HepG2 (cell line): Measurements from ENCODE around the gene ZNF773. TPM values are rescaled to one million over a fixed set of nuclear protein-coding genes. Genes with fewer than 3 reads are reported as not detected.

Experiments
- ATF7 ChIP-seq, 2 experiments: fragments of 450-650 bp in 1 of 2; sonication (generic) in 1 of 2; formaldehyde crosslinking in 1 of 2; IDR thresholded peaks; 2 replicates each; pipeline versions ENCODE4 v1.4.0 to v1.6.1; 2016 to 2020; ENCODE audit warnings: antibody characterized with exemption in 1 of 2, mild to moderate bottlenecking in 1 of 2, missing genetic modification reagents in 1 of 2
- BRD4 ChIP-seq: sonication (generic); formaldehyde crosslinking; IDR thresholded peaks from 2 replicates; pipeline ENCODE4 v1.4.0; 2020; ENCODE audit warnings: missing genetic modification reagents
- CEBPG ChIP-seq: IDR thresholded peaks from 2 replicates; pipeline ENCODE4 v1.6.1; 2016
- EP300 ChIP-seq, 3 experiments: sonication (generic) in 1 of 3; formaldehyde crosslinking in 1 of 3; IDR thresholded peaks; 2 replicates each; pipeline versions ENCODE4 v1.5.1 to v1.6.1; 2011 to 2020; ENCODE audit warnings: low read depth in 2 of 3, low read length in 2 of 3, borderline replicate concordance in 1 of 3, improper control_type of control experiment in 1 of 3, mild to moderate bottlenecking in 1 of 3, missing genetic modification reagents in 1 of 3, moderate library complexity in 1 of 3
- GZF1 ChIP-seq: sonication (generic); formaldehyde crosslinking; IDR thresholded peaks from 2 replicates; pipeline ENCODE4 v1.5.1; 2020; ENCODE audit warnings: mild to moderate bottlenecking, missing genetic modification reagents
- KDM3A ChIP-seq: IDR thresholded peaks from 2 replicates; pipeline ENCODE4 v1.6.1; 2018; ENCODE audit warnings: low read depth, missing compliant biosample characterization
- KDM4B ChIP-seq: sonication (generic); formaldehyde crosslinking; IDR thresholded peaks from 2 replicates; pipeline ENCODE4 v1.4.0; 2020; ENCODE audit warnings: missing genetic modification reagents
- MIER3 ChIP-seq: IDR thresholded peaks from 2 replicates; pipeline ENCODE4 v1.6.1; 2016; ENCODE audit warnings: missing compliant biosample characterization, borderline replicate concordance
- NFRKB ChIP-seq: fragments of 450-650 bp; IDR thresholded peaks from 2 replicates; pipeline ENCODE4 v1.6.1; 2017
- POLR2G ChIP-seq: fragments of 200-400 bp; formaldehyde crosslinking; IDR thresholded peaks from 2 replicates; pipeline ENCODE4 v1.6.1; 2018; ENCODE audit warnings: mild to moderate bottlenecking, low read depth, low read length, moderate library complexity
- SMARCE1 ChIP-seq: fragments of 450-650 bp; IDR thresholded peaks from 2 replicates; pipeline ENCODE4 v1.6.1; 2017; ENCODE audit warnings: borderline replicate concordance
- SMC3 ChIP-seq: IDR thresholded peaks from 2 replicates; pipeline ENCODE4 v1.6.1; 2011; ENCODE audit warnings: low read length, improper control_type of control experiment
- TEAD3 ChIP-seq: optimal IDR thresholded peaks from 2 replicates; pipeline ENCODE3; 2016; ENCODE audit warnings: borderline replicate concordance
- TRIM24 ChIP-seq: sonication (generic); formaldehyde crosslinking; IDR thresholded peaks from 2 replicates; pipeline ENCODE4 v1.8.0; 2022; ENCODE audit warnings: mild to moderate bottlenecking, missing genetic modification reagents
- U2AF1 ChIP-seq: fragments of 200-400 bp; formaldehyde crosslinking; optimal IDR thresholded peaks from 2 replicates; pipeline ENCODE3; 2017; ENCODE audit warnings: mild to moderate bottlenecking, low read depth, low read length
- ZFP36L1 ChIP-seq: sonication (generic); formaldehyde crosslinking; IDR thresholded peaks from 2 replicates; pipeline ENCODE4 v1.8.0; 2022; ENCODE audit warnings: mild to moderate bottlenecking, missing genetic modification reagents, moderate library complexity
- ZNF18 ChIP-seq: sonication (generic); formaldehyde crosslinking; IDR thresholded peaks from 2 replicates; pipeline ENCODE4 v1.8.0; 2022; ENCODE audit warnings: mild to moderate bottlenecking, missing genetic modification reagents; ENCODE audit not compliant: insufficient replicate concordance
- ZNF205 ChIP-seq: IDR thresholded peaks from 2 replicates; pipeline ENCODE4 v1.6.1; 2018; ENCODE audit warnings: missing biosample characterization, missing genetic modification reagents
- ZNF207 ChIP-seq: fragments of 450-650 bp; IDR thresholded peaks from 2 replicates; pipeline ENCODE4 v1.6.1; 2016; ENCODE audit warnings: antibody characterized with exemption, borderline replicate concordance
- ZNF557 ChIP-seq: sonication (generic); formaldehyde crosslinking; IDR thresholded peaks from 2 replicates; pipeline ENCODE4 v1.4.0; 2020; ENCODE audit warnings: missing genetic modification reagents
- ZNF577 ChIP-seq: sonication (generic); formaldehyde crosslinking; IDR thresholded peaks from 2 replicates; pipeline ENCODE4 v1.4.0; 2020; ENCODE audit warnings: mild to moderate bottlenecking, low read depth, missing genetic modification reagents, borderline replicate concordance
- ZNF737 ChIP-seq: sonication (generic); formaldehyde crosslinking; IDR thresholded peaks from 2 replicates; pipeline ENCODE4 v1.5.0; 2020; ENCODE audit warnings: missing genetic modification reagents, mild to moderate bottlenecking, borderline replicate concordance
- ZNF777 ChIP-seq: sonication (generic); formaldehyde crosslinking; IDR thresholded peaks from 2 replicates; pipeline ENCODE4 v1.4.0; 2020; ENCODE audit warnings: missing genetic modification reagents
- polyA plus RNA-seq, 8 experiments: library from polyadenylated mRNA; depleted of rRNA in 3 of 8; stranded (reverse) in 7 of 8; unstranded in 1 of 8; fragments of >200 nt; fragmentation: Illumina TruSeq in 4 of 8; extraction: Trizol in 4 of 8; gene quantifications; 2 replicates each; pipeline versions ENCODE4 v1.2.1 to v1.2.3, GENCODE V29; 2011 to 2016; ENCODE audit warnings: low read depth in 4 of 8, missing spikeins in 1 of 8, mixed read lengths in 1 of 8; ENCODE audit not compliant: insufficient read depth in 1 of 8
- total RNA-seq, 5 experiments: library from RNA; depleted of rRNA; stranded (reverse); fragments of >200 nt; fragmentation: Illumina TruSeq; extraction: Trizol; gene quantifications; 2 replicates each; pipeline ENCODE4 v1.2.3, GENCODE V29; 2016; ENCODE audit warnings: low read depth in 1 of 5
- TF ChIP-seq, protein P1 (sequence below): sonication (generic); formaldehyde crosslinking; IDR thresholded peaks from 2 replicates; pipeline ENCODE4 v1.5.0; 2020; ENCODE audit warnings: mild to moderate bottlenecking, missing genetic modification reagents, moderate library complexity
- TF ChIP-seq, protein P2 (sequence below): sonication (generic); formaldehyde crosslinking; IDR thresholded peaks from 2 replicates; pipeline ENCODE4 v1.4.0; 2020; ENCODE audit warnings: missing genetic modification reagents, borderline replicate concordance

The ZNF773 gene
- total and polyA plus RNA-seq, 2 of the 13 experiments (the other 11 are each of a cell fraction or from before 2014, with no cell fraction given) = 5.7 to 6.7 TPM

- TF ChIP-seq ZNF777 (CRISPR knock-in tag) = no peak
- no peak; the same call in 1 of the 2 replicates for TF ChIP-seq BRD4 (CRISPR knock-in tag)
- TF ChIP-seq KDM3A (CRISPR knock-in tag) = peak; percentile 71; the same call in 1 of the 2 replicates
- TF ChIP-seq CEBPG (CRISPR knock-in tag) = peak; percentile 70
- no peak for TF ChIP-seq ZNF18 (CRISPR knock-in tag)
- TF ChIP-seq MIER3 (CRISPR knock-in tag) = no peak
- TF ChIP-seq ZNF737 (CRISPR knock-in tag) = no peak
- TF ChIP-seq NFRKB = no peak
- TF ChIP-seq GZF1 (CRISPR knock-in tag) = no peak
- no peak for TF ChIP-seq ATF7 (IDR thresholded peaks at IDR 0.05)
- 0 out of 2 replicates have a peak, but pooled peaks have one; percentile 62 for TF ChIP-seq ATF7 (CRISPR knock-in tag; IDR thresholded peaks at IDR 0.05)
- TF ChIP-seq TRIM24 (CRISPR knock-in tag) = no peak
- TF ChIP-seq ZNF205 (CRISPR knock-in tag) = peak; percentile 83
- 0 out of 2 replicates have a peak, but pooled peaks have one; percentile 79 for TF ChIP-seq ZFP36L1
- TF ChIP-seq KDM4B (CRISPR knock-in tag) = peak; percentile 55; the same call in 1 of the 2 replicates
- peak; percentile 79 for TF ChIP-seq TEAD3 (CRISPR knock-in tag)
- no peak for TF ChIP-seq U2AF1
- peak; percentile 79 for TF ChIP-seq POLR2G
- no peak for TF ChIP-seq SMC3
- no peak for TF ChIP-seq ZNF207
- no peak for TF ChIP-seq ZNF557
- TF ChIP-seq, protein P1, sequence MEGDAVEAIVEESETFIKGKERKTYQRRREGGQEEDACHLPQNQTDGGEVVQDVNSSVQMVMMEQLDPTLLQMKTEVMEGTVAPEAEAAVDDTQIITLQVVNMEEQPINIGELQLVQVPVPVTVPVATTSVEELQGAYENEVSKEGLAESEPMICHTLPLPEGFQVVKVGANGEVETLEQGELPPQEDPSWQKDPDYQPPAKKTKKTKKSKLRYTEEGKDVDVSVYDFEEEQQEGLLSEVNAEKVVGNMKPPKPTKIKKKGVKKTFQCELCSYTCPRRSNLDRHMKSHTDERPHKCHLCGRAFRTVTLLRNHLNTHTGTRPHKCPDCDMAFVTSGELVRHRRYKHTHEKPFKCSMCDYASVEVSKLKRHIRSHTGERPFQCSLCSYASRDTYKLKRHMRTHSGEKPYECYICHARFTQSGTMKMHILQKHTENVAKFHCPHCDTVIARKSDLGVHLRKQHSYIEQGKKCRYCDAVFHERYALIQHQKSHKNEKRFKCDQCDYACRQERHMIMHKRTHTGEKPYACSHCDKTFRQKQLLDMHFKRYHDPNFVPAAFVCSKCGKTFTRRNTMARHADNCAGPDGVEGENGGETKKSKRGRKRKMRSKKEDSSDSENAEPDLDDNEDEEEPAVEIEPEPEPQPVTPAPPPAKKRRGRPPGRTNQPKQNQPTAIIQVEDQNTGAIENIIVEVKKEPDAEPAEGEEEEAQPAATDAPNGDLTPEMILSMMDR = 0 out of 2 replicates have a peak, but pooled peaks have one; percentile 17
- TF ChIP-seq EP300 (IDR thresholded peaks at IDR 0.05; ENCODE audit: low read depth in 2 of 2, low read length in 2 of 2) = no peak
- TF ChIP-seq EP300 (CRISPR knock-in tag; IDR thresholded peaks at IDR 0.05; ENCODE audit: borderline replicate concordance) = no peak
- no peak for TF ChIP-seq SMARCE1
- TF ChIP-seq, protein P2, sequence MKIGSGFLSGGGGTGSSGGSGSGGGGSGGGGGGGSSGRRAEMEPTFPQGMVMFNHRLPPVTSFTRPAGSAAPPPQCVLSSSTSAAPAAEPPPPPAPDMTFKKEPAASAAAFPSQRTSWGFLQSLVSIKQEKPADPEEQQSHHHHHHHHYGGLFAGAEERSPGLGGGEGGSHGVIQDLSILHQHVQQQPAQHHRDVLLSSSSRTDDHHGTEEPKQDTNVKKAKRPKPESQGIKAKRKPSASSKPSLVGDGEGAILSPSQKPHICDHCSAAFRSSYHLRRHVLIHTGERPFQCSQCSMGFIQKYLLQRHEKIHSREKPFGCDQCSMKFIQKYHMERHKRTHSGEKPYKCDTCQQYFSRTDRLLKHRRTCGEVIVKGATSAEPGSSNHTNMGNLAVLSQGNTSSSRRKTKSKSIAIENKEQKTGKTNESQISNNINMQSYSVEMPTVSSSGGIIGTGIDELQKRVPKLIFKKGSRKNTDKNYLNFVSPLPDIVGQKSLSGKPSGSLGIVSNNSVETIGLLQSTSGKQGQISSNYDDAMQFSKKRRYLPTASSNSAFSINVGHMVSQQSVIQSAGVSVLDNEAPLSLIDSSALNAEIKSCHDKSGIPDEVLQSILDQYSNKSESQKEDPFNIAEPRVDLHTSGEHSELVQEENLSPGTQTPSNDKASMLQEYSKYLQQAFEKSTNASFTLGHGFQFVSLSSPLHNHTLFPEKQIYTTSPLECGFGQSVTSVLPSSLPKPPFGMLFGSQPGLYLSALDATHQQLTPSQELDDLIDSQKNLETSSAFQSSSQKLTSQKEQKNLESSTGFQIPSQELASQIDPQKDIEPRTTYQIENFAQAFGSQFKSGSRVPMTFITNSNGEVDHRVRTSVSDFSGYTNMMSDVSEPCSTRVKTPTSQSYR (CRISPR knock-in tag) = no peak; the same call in 1 of the 2 replicates
- no peak for TF ChIP-seq ZNF577 (CRISPR knock-in tag)
These were observed 27.6 kb downstream of the ZNF773 start, which contains the start of gene ZNF549 (continued) for GRCh38 chr19:57527136-57527881.
